Activated CD4-positive, alpha-beta T cell treated with anti-CD3 and anti-CD28 coated beads for 24 hours (primary cell): ENCODE data around the gene DMAC1.

Experiments
- DNase-seq, 2 donors: peaks; one replicate each; pipeline ENCODE4 v3.0.0-alpha.2; 2020; ENCODE audit warnings: low read depth in 2 of 2

DMAC1 gene

DNA sequence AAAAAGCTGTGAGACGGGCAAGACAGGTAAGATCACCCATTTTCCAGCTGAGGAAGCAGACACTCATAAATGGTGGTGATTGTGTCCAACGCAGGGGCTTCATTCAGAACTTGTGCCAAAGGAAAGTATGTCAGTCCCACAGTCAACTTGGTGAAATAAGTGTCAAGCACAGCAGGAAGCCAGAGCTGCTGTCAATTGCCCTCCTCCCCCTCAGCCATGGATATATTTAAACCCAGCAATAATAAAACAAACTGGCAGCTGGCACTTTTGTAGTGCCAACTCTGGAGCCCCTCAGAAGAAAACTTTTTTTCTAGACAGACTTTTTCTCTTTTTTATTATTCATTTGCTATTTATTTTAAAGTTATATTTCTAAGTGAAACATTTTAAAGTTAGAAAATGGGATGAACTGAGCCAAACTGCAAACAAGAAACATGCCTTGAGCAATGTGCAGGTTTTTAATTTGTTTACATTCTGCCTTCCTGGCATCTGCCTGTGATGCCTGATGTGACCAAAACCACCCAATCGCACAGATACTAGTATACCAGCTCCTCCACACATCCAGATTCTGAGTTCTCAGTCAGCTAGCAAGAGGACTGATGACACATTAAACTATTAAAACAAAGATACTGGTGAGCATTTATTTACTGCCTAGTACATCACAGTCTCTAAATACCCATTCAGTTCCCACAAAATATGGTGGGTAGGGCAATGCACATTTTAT, 17.0 kb downstream of the DMAC1 start:
- DNase-seq, result no peak

DNA sequence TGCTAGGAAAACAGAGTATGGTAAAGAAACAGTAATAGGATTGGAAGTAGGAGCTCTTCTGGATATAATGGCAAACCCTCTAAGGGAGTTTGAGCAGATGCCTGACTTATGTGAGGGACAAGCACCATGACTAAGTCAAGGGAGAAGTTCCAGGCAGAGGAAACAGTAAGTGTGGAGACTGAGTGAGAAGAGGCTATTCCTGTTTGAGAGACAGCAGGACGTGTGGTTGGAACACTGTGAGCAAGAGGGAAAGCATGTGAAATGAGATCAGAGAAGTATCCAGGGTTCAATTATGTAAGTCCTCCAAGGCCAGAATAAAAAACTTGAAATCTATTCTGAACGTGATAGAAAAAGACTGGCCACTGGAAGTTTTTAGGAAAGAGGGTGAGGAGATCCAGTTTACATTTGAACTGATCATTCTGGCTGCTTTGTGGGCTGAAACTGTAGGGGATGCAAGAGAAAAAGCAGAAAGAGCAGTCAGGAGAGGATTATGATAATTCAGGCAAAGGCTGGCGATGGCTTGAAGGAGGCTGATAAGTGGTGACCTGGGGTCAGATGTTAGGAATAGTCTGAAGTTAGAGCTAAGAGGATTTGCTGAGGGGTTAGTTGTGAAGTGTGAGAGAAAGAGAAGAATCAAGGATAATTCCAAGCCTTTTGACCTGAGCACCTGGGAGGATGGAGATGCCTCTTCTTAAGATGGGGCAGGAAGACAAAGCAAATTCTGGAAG, 19.2 kb downstream of the DMAC1 start:
- no peak for DNase-seq

DNA sequence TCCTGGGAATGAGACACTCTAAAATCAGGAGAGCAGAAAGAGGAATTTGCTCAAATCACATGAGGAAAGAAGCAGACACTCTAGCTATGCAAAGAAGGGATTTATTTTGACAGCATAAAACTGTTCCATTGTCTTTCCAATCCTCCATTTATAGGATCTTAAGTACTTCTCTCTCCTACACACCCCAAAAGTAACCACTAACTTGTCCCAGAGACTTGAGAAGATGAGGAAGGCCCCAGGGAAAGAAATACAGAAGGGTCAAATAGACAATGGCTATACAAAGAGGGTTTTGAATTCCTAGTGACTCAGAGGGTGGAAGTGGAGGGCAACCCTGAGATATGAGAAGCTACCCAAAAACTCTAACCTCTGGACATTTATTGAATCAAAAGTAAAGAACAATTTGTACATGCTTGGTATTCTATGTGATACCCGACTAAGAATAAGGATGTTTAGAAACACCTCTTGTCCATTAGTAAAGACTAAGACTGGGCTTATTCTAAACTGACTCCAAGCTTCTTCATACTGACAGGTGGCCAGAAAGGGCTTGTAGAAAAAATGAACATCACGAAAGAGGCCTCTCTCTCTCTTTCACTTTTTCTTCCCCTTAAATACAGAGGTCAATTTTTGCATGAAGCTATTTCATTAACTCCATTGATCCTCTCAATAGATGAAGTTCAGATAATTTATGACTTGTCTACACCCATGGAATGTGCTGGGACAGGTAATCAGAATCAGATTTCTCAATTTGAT, 20.6 kb downstream of the DMAC1 start:
- DNase-seq, result no peak

DNA sequence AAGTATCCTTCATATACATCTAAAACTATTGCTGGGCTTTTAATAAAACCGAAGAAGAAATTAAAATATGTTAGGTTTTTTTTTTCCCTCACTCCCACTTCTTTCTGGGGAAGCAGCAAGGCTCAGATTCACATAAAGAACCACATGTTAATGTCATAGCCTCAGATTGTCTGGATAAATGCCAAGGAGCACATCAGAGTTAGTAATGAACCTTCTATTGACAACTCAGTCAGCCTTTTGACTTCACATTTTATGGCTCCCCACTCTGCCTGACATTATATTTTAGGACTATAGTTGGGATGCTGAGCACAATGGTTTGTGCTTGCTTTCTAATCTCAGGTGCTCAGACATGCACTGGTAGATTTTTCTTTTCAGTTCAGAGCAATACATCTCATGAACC, 21.8 kb downstream of the DMAC1 start:
- no peak for DNase-seq

DNA sequence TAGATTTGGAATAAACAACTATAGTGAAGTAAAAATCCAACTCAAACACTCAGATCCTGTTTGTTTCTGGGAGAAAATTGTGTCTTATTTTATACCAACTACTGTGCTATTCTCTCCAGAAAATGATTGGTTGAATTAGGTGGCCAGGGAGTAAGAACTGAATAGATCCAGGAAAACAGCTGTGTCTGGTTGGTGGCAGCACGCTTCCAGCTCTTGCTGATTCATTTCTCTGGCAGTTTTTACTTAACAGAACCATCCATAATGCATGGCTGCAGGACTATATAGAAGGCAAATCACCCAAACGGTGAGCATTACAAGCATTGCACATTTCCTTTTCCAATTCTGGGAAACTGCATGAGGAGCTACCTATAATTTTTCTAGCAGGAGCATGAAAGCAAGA, 29.5 kb downstream of the DMAC1 start:
- DNase-seq, result no peak

DNA sequence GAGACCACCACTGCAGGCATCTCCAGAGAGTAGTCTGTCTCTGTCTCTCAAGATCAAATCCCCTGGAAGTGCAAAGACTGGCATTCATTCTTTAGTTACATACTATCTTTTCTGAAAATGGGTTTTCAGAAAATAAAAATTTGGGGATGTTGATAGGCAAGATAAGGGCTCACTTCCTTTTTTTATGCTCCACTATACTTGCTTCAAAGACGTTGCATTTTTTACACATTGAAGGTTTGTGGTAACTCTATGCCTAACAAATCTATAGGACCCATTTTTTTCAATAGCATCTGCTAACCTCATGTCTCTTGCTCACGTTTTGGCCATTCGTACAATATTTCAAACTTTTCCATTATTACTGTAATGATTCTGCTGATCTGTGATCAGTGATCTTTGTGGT, 37.0 kb downstream of the DMAC1 start:
- no peak for DNase-seq

DNA sequence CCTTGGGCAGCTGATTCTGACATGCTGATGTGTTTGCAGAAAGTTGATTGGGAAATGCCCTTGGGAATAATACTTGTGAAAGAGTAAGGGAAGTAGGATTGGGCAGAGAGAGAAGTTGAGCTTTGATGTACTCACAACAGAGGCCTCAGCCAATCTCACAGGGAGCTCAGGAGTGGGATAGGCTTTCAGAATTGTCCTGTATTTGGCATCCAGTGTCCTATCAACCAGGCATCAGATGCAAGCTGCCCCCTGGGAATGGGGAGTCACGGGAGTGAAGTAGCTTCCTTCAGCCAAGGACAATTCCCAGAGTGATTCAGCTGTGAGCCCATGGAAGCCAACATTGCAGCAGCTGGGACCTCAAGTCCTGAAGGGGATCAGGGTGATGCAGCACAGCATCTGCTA, 39.6 kb downstream of the DMAC1 start:
- DNase-seq, result no peak

DNA sequence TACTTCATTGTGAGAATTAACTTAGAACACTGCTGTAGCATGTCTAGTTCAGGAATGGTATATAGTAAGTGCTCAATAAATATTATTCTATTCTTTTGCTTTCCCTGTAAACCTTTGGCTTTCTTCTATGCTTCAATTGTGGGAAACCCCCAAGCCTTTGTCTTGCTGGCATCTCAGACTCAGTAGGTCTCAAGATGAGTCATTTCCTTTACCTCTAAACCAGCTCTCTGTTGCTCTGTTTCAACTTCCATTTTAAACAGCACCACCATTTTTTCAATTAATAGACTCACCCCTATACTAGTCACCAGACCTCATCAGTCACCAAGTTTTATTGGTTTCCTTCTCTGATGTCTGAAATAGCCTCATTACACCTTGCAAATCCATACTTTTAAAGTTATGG, 43.5 kb downstream of the DMAC1 start:
- DNase-seq, result peak in 1 of 2 donors; percentile 2

DNA sequence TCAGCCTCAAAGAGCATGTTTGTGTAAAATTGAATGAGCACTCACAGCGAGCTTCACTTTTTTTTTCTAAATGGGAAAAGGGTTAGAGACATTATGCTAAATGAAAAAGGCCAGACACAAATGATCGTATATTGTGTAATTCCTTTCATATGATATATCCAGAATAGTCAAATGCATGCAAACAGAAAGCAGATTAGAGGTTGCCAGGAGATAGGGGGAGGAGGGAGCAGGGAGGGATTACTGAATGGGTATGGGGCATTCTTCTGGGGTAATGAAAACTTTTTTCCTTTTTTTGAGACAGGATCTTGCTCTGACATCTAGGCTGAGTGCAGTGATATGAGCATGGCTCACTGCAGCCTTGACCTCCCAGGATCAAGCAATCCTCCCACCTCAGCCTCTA, 47.1 kb downstream of the DMAC1 start:
- DNase-seq, result no peak
